A673 (cell line): ENCODE data around the gene DNAH14.

Experiments used
- CTCF ChIP-seq: fragments of 300-800, 200-600 bp; sonication (generic); conservative IDR thresholded peaks from 2 replicates; pipeline ENCODE4 v1.5.1; 2017; ENCODE audit warnings: low read depth, mild to moderate bottlenecking, antibody characterized with exemption, low read length, moderate library complexity, mixed read lengths
- EZH2 ChIP-seq: fragments of 200-600 bp; sonication (generic); IDR thresholded peaks from 2 replicates; pipeline ENCODE4 v1.6.1; 2017; ENCODE audit warnings: borderline replicate concordance, low read depth, mild to moderate bottlenecking, mixed read lengths, antibody characterized with exemption, low read length; ENCODE audit not compliant: poor library complexity, severe bottlenecking

- no peak for TF ChIP-seq CTCF
- TF ChIP-seq EZH2, result no peak
Measured at GRCh38 chr1:224988042-224988441, 58.6 kb downstream of the DNAH14 start.
